ENCODE measurements around the gene PIP5K1C. TPM values are rescaled to one million over a fixed set of nuclear protein-coding genes. Genes with fewer than 3 reads are reported as not detected.

The PIP5K1C gene
- total and polyA plus RNA-seq, 10 of the 15 experiments (the other 5 are each of a cell fraction or from before 2014, with no cell fraction given): 0.39 to 19.6 (median 5.3) TPM

DNA sequence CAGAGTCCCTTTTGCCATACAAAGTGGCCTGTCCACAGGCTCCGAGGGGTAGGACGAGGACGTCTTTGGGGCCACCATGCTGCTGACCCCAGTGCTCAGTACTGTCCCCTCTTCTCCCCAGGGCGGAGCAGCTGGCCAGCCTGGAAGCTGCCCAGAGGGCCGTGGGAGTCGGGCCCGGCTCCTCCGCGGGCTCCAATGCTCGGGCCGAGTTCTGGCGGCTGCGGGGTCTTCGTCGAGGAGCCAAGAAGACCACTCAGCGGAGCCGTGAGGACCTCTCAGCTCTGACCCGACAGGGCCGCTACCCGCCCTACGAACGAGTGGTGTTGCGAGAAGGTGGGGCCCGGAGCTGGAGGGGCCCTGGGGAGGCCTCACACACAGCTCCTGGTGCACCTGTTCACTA is 40.2 kb upstream of the PIP5K1C start (continued):
- TF ChIP-seq, protein P1, sequence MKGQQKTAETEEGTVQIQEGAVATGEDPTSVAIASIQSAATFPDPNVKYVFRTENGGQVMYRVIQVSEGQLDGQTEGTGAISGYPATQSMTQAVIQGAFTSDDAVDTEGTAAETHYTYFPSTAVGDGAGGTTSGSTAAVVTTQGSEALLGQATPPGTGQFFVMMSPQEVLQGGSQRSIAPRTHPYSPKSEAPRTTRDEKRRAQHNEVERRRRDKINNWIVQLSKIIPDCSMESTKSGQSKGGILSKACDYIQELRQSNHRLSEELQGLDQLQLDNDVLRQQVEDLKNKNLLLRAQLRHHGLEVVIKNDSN (IDR thresholded peaks at IDR 0.05; ENCODE audit: borderline replicate concordance, extremely low read length, insufficient read depth, low read depth, low read length): no peak
- TF ChIP-seq POLR2A (IDR thresholded peaks at IDR 0.05; ENCODE audit: low read depth, low read length) (no peak), NR2C1 (IDR thresholded peaks at IDR 0.05) (no peak), ZNF217 (IDR thresholded peaks at IDR 0.05) (no peak)

DNA sequence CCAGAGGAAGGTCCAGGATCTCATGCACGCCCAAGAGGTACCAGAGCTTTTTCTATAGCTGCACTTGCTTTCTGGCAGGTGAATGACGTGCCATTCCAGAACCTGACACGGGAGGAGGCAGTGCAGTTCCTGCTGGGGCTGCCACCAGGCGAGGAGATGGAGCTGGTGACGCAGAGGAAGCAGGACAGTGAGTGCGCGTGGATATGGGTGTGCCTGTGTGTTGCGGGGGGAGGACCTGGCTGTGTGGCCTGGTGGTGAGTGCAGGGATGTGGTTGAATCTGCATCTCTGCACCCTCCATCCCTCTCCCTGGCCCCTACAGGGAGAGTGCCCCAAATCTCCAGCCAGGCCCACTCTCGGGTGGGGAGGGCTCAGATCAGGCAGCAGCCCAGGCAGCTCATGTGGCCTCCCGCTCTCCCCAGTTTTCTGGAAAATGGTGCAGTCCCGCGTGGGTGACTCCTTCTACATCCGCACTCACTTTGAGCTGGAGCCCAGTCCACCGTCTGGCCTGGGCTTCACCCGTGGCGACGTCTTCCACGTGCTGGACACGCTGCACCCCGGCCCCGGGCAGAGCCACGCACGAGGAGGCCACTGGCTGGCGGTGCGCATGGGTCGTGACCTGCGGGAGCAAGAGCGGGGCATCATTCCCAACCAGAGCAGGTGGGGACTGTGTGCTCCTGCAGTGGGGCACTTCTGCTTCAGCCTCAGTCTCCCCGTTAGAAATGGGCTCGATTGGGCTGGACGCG is 38.4 kb upstream of the PIP5K1C start:
- Histone ChIP-seq H3K4me2 (ENCODE audit: control insufficient read depth, insufficient read depth) (no peak overlapping the region), H3K4me3 (no peak overlapping the region), H3K79me2 (ENCODE audit: control insufficient read depth, insufficient read depth, low read length) (no peaks in the 10 kb centered on the region), H3K27ac (ENCODE audit: control insufficient read depth, insufficient read depth) (no peak overlapping the region), H3K9ac (ENCODE audit: control insufficient read depth, insufficient read depth, low read length) (no peak overlapping the region), H3K36me3 (ENCODE audit: control insufficient read depth in 2 of 2, insufficient read depth in 2 of 2, low read length in 1 of 2) (no peaks in the 10 kb centered on the region), H3K4me1 (ENCODE audit: control insufficient read depth, insufficient read depth, low read length) (no peaks in the 10 kb centered on the region), H4K20me1 (ENCODE audit: control insufficient read depth, insufficient read depth) (no peaks in the 10 kb centered on the region), H3K9me3 (replicated peaks; ENCODE audit: control insufficient read depth, insufficient read depth, low read length) (no peaks in the 10 kb centered on the region), H2AFZ (ENCODE audit: control insufficient read depth, low read depth, low read length) (no peak overlapping the region), H3K27me3 (replicated peaks in 1 of 2; ENCODE audit: control insufficient read depth in 2 of 2, insufficient read depth in 2 of 2, low read length in 1 of 2) (no peaks in the 10 kb centered on the region)
- WGBS (ENCODE audit: insufficient coverage, insufficient replicate concordance, low lambda C conversion rate, missing lambda C conversion rate): 58% methylated on average over 32 of the region's 32 CpGs
- in situ Hi-C loops (cut with MboI) (no loop called here), intact Hi-C loops (cut with micrococcal nuclease; ENCODE audit: unreplicated experiment) (no loop called here)
- ChIA-PET POLR2A (no interaction called here), RAD21 (ENCODE audit: unreplicated experiment) (no interaction called here), SMC1A (ENCODE audit: uncharacterized antibody, unreplicated experiment) (interaction anchor here (0.6 kb wide), 1 partner anchor 24 kb away, joined by 3 read pairs; the partner anchor contains the start of gene MRPL54), CTCF (interaction anchor here (0.6 kb wide), 1 partner anchor 17 kb away, joined by 3 read pairs; no protein-coding TSS in a partner anchor)
- ATAC-seq (no peak), DNase-seq (ENCODE audit: low read depth, low spot score) (no peak), FAIRE-seq (no peak)
- TF ChIP-seq LARP7 (IDR thresholded peaks at IDR 0.05) (no peak), ZSCAN29 (IDR thresholded peaks at IDR 0.05) (no peak), SMARCA5 (IDR thresholded peaks at IDR 0.05) (no peak), NFYA (IDR thresholded peaks at IDR 0.05; ENCODE audit: borderline replicate concordance, low read depth, low read length) (no peak), IKZF1 (conservative IDR thresholded peaks at IDR 0.05) (no peak), ZNF24 (IDR thresholded peaks at IDR 0.05) (no peak), TARDBP (IDR thresholded peaks at IDR 0.05; ENCODE audit: borderline replicate concordance) (no peak), CBX3 (IDR thresholded peaks at IDR 0.05; ENCODE audit: borderline replicate concordance, low read depth) (no peak), MTA3 (IDR thresholded peaks at IDR 0.05; ENCODE audit: borderline replicate concordance, low read length) (no peak)
- TF ChIP-seq, protein P2, sequence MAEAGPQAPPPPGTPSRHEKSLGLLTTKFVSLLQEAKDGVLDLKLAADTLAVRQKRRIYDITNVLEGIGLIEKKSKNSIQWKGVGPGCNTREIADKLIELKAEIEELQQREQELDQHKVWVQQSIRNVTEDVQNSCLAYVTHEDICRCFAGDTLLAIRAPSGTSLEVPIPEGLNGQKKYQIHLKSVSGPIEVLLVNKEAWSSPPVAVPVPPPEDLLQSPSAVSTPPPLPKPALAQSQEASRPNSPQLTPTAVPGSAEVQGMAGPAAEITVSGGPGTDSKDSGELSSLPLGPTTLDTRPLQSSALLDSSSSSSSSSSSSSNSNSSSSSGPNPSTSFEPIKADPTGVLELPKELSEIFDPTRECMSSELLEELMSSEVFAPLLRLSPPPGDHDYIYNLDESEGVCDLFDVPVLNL (IDR thresholded peaks at IDR 0.05; ENCODE audit: low read depth, low read length): no peak
- TF ChIP-seq, protein P3, sequence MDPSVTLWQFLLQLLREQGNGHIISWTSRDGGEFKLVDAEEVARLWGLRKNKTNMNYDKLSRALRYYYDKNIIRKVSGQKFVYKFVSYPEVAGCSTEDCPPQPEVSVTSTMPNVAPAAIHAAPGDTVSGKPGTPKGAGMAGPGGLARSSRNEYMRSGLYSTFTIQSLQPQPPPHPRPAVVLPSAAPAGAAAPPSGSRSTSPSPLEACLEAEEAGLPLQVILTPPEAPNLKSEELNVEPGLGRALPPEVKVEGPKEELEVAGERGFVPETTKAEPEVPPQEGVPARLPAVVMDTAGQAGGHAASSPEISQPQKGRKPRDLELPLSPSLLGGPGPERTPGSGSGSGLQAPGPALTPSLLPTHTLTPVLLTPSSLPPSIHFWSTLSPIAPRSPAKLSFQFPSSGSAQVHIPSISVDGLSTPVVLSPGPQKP (IDR thresholded peaks at IDR 0.05; ENCODE audit: low read depth, low read length): no peak
- BruUV-seq (replicated peaks): no TSS peak
